MCF 10A (cell line): ENCODE data around the gene DHX15. TPM values are rescaled to one million over a fixed set of nuclear protein-coding genes. Genes with fewer than 3 reads are reported as not detected.

Experiments
- BruUV-seq: library from RNA; stranded (reverse); fragments of 400-500 nt; replicated peaks from 2 replicates; lab custom pipeline; 2021; lab: Mats Ljungman, UMichigan
- CTCF ChIA-PET: fragments of 300-600 bp; sonication (Branson Sonifier 250); formaldehyde crosslinking; extraction: SDS; loops from one replicate; lab custom pipeline; 2021; ENCODE audit warnings: antibody characterized with exemption, inconsistent platforms; lab: Yijun Ruan, JAX
- POLR2A ChIA-PET: fragments of 300-600, 350-650 bp; sonication (Branson Sonifier 250); formaldehyde crosslinking; extraction: SDS; loops from one replicate; lab custom pipeline; 2020; ENCODE audit warnings: antibody characterized with exemption, inconsistent platforms; lab: Yijun Ruan, JAX
- DNase-seq: peaks from one replicate; pipeline ENCODE4 v3.0.0-alpha.2; 2018; ENCODE audit not compliant: unreplicated experiment
- H3K27ac Mint-ChIP-seq: one replicate; pipeline ENCODE4 v1.8.0; 2022; ENCODE audit warnings: mild to moderate bottlenecking, low read depth, mixed read lengths; ENCODE audit not compliant: unreplicated experiment
- H3K27me3 Mint-ChIP-seq: one replicate; pipeline ENCODE4 v1.8.0; 2022; ENCODE audit warnings: mixed read lengths; ENCODE audit not compliant: insufficient read depth, unreplicated experiment
- H3K36me3 Mint-ChIP-seq: one replicate; pipeline ENCODE4 v1.8.0; 2022; ENCODE audit warnings: mild to moderate bottlenecking, moderate library complexity, mixed read lengths; ENCODE audit not compliant: insufficient read depth, unreplicated experiment
- H3K4me1 Mint-ChIP-seq: one replicate; pipeline ENCODE4 v1.8.0; 2022; ENCODE audit warnings: mixed read lengths; ENCODE audit not compliant: insufficient read depth, unreplicated experiment
- H3K4me3 Mint-ChIP-seq: one replicate; pipeline ENCODE4 v1.8.0; 2022; ENCODE audit warnings: mild to moderate bottlenecking, moderate library complexity, mixed read lengths; ENCODE audit not compliant: unreplicated experiment
- H3K9me3 Mint-ChIP-seq: one replicate; pipeline ENCODE4 v1.8.0; 2022; ENCODE audit warnings: mixed read lengths; ENCODE audit not compliant: unreplicated experiment
- CTCF ChIP-seq: fragments of 200-600 bp; IDR thresholded peaks from one replicate; pipeline ENCODE4 v1.8.0; 2022; ENCODE audit warnings: antibody characterized with exemption, mild to moderate bottlenecking; ENCODE audit not compliant: unreplicated experiment
- intact Hi-C: fragments of 100-400 bp; cut with micrococcal nuclease; formaldehyde crosslinking; loops from 2 replicates; pipeline ENCODE4 v1.14.1; 2022
- total RNA-seq: library from RNA; stranded (reverse); gene quantifications from 2 replicates; pipeline ENCODE4 v1.2.3, GENCODE V29; 2022

The DHX15 gene
- total RNA-seq, 1 experiment from 2014 or later: 125 TPM

DNA sequence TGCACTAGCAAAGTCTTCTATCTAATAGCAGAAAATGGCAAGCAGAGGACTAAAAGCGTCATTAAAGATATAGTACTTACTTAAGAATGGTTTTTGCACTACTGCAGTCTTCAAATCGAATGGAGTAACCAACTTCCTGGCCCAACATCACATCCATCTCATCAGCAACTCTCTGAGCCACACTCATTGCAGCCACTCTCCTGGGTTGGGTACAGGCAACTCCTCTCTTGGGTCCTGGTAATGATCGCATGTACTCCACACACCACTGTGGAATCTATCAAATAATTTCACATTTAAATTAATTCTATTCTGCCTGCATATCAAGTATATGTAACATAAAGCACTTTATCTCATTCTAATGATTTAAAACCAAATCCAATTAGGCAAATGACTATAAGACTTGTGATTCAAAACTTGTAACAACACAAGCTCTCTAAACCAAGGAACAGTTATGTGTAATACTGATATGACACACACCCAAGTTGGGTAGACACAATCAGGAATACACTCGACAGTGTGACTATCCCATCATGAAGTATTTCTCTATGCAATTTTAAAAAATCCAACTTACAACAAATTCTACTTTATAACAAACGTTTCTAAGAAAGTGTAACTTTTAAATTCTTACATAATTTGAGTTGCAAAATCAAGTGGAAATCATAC lies 13.6 kb downstream of the DHX15 start:
- no peaks in the 10 kb centered on the region for H3K27me3 Mint-ChIP-seq
- H3K9me3 Mint-ChIP-seq: no peaks in the 10 kb centered on the region
- H3K27ac Mint-ChIP-seq: no peak overlapping the region
- POLR2A ChIA-PET: interaction anchor here (0.7 to 0.9 kb wide), 2 partner anchors 12 to 14 kb away, joined by 3 read pairs; no protein-coding TSS in a partner anchor
- TF ChIP-seq CTCF: no peak
- peaks cover 27% of the 10 kb centered on the region for H3K4me1 Mint-ChIP-seq
- DNase-seq: no peak
- no peak overlapping the region for H3K4me3 Mint-ChIP-seq
- peaks cover 89% of the 10 kb centered on the region for H3K36me3 Mint-ChIP-seq
- intact Hi-C loops: no loop called here
- BruUV-seq: no TSS peak
- CTCF ChIA-PET: interaction anchor here (0.5 to 0.6 kb wide), 2 partner anchors 201 to 586 kb away, joined by 3 read pairs; no protein-coding TSS in a partner anchor

DNA sequence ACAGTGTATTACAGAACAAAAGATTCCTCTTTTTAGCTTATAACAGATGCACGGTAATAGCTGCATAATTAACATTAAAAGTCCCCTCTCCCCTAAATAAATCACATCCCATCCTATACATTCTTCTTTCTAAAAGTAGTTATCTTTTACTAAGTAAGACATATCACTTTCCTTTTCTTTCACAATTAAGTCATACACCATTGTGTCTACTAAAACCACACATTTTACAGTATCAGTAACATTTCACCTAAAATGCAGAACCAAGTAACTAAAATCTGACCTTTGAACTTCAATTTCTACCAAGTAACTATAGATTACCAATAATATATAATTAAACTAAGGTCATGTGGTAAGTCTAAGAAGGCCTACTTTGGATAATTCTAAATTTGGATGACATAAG lies 14.2 kb downstream of the DHX15 start:
- DNase-seq: no peak
- no TSS peak for BruUV-seq
- peaks cover 32% of the 10 kb centered on the region for H3K4me1 Mint-ChIP-seq
- H3K9me3 Mint-ChIP-seq: no peaks in the 10 kb centered on the region
- no peaks in the 10 kb centered on the region for H3K27me3 Mint-ChIP-seq
- no peak for TF ChIP-seq CTCF
- intact Hi-C loops: no loop called here
- H3K27ac Mint-ChIP-seq: peak overlapping the region; percentile 68
- CTCF ChIA-PET: interaction anchor here (0.5 kb wide), 1 partner anchor 586 kb away, joined by 3 read pairs; no protein-coding TSS in a partner anchor
- peaks cover 88% of the 10 kb centered on the region for H3K36me3 Mint-ChIP-seq
- H3K4me3 Mint-ChIP-seq: no peak overlapping the region
- POLR2A ChIA-PET: no interaction called here

GRCh38 chr4:24569662-24570061 lies 14.7 kb downstream of the DHX15 start:
- CTCF ChIA-PET: no interaction called here
- H3K4me1 Mint-ChIP-seq: peaks cover 37% of the 10 kb centered on the region
- POLR2A ChIA-PET: no interaction called here

More at GRCh38 chr4:24569662-24570061, 14.7 kb downstream of the DHX15 start:
- intact Hi-C loops: no loop called here
- H3K27me3 Mint-ChIP-seq: no peaks in the 10 kb centered on the region
- no peaks in the 10 kb centered on the region for H3K9me3 Mint-ChIP-seq
- no peak for TF ChIP-seq CTCF
- DNase-seq: no peak
- peaks cover 83% of the 10 kb centered on the region for H3K36me3 Mint-ChIP-seq
- peak overlapping the region; percentile 68 for H3K27ac Mint-ChIP-seq
- H3K4me3 Mint-ChIP-seq: no peak overlapping the region
- no TSS peak for BruUV-seq
